Measurements from ENCODE around the gene APBA2.

DNA sequence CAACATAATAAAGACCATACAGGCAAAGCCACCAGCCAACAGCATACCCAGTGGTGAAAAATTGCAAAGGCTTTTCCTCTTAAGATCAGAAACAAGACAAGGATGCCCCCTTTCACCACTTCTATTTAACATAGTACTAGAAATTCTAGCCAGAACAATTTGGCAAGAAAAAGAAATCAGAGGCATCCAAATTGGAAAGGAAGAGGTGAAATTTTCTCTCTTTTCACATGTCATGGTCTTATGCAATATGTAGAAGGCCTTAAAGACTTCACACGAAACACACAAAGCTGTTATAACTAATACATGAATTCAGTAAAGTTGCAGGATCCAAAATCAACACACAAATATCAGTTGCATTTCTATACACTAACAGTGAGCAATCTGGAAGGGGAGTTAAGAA, 120.2 kb downstream of the APBA2 start:
- TF ChIP-seq POLR2A (IDR thresholded peaks at IDR 0.05; ENCODE audit: low read length) (no peak), GATA1 (IDR thresholded peaks at IDR 0.05; ENCODE audit: low read depth, low read length) (no peak)
